Measurements from ENCODE around the gene ADSS1.

ADSS1 gene

GRCh38 chr14:104692939-104693315, 31.1 kb upstream of the ADSS1 start:
- Mint-ChIP-seq H3K4me3 (no peak overlapping the region), H3K4me1 (ENCODE audit: low read depth) (peaks cover 38% of the 10 kb centered on the region), H3K9me3 (ENCODE audit: low read depth) (no peaks in the 10 kb centered on the region), H3K27ac (no peak overlapping the region), H3K36me3 (no peaks in the 10 kb centered on the region), H3K27me3 (no peaks in the 10 kb centered on the region)

- H3K4me3 Mint-ChIP-seq, result no peak overlapping the region
- H3K27me3 Mint-ChIP-seq, result no peaks in the 10 kb centered on the region
- H3K4me1 Mint-ChIP-seq (ENCODE audit: low read depth), result peaks cover 32% of the 10 kb centered on the region
- no peaks in the 10 kb centered on the region for H3K36me3 Mint-ChIP-seq
- H3K9me3 Mint-ChIP-seq (ENCODE audit: low read depth), result no peaks in the 10 kb centered on the region
- H3K27ac Mint-ChIP-seq, result peak overlapping the region; percentile 72
These were observed 30.3 kb upstream of the ADSS1 start for GRCh38 chr14:104693482-104694431.

GRCh38 chr14:104694475-104694950, 29.5 kb upstream of the ADSS1 start:
- Mint-ChIP-seq H3K36me3 (no peaks in the 10 kb centered on the region), H3K4me3 (no peak overlapping the region), H3K4me1 (ENCODE audit: low read depth) (peaks cover 32% of the 10 kb centered on the region), H3K9me3 (ENCODE audit: low read depth) (no peaks in the 10 kb centered on the region), H3K27ac (peak overlapping the region; percentile 72), H3K27me3 (no peaks in the 10 kb centered on the region)

- peak overlapping the region; percentile 72 for H3K27ac Mint-ChIP-seq
These were observed 28.9 kb upstream of the ADSS1 start for GRCh38 chr14:104694991-104695659.

DNA sequence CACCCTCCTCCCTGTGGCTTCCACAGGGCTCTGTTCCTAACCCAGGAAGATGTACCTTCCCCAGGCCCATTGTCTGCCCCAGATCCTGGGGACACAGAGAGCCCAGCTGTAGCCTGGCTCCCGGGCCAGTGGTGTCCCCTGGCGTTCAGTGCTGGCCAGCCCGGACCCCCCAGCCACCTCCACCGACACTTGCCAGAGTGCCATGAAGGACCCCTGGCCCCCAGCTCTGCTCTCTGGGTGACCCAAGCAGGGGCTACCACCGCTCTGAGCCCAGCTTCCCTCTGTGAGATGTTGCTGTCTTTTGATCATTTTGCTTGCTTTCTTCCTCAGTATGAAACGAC, 28.4 kb upstream of the ADSS1 start:
- H3K4me1 Mint-ChIP-seq (ENCODE audit: low read depth), result peaks cover 32% of the 10 kb centered on the region
- H3K36me3 Mint-ChIP-seq, result no peaks in the 10 kb centered on the region
- H3K9me3 Mint-ChIP-seq (ENCODE audit: low read depth), result no peaks in the 10 kb centered on the region
- no peaks in the 10 kb centered on the region for H3K27me3 Mint-ChIP-seq
- peak overlapping the region; percentile 53 for H3K4me3 Mint-ChIP-seq
- peak overlapping the region; percentile 61 for H3K27ac Mint-ChIP-seq

More at GRCh38 chr14:104694991-104695659, 28.9 kb upstream of the ADSS1 start:
- Mint-ChIP-seq H3K4me1 (ENCODE audit: low read depth) (peaks cover 32% of the 10 kb centered on the region), H3K27me3 (no peaks in the 10 kb centered on the region), H3K9me3 (ENCODE audit: low read depth) (no peaks in the 10 kb centered on the region), H3K36me3 (no peaks in the 10 kb centered on the region), H3K4me3 (peak overlapping the region; percentile 35)

DNA sequence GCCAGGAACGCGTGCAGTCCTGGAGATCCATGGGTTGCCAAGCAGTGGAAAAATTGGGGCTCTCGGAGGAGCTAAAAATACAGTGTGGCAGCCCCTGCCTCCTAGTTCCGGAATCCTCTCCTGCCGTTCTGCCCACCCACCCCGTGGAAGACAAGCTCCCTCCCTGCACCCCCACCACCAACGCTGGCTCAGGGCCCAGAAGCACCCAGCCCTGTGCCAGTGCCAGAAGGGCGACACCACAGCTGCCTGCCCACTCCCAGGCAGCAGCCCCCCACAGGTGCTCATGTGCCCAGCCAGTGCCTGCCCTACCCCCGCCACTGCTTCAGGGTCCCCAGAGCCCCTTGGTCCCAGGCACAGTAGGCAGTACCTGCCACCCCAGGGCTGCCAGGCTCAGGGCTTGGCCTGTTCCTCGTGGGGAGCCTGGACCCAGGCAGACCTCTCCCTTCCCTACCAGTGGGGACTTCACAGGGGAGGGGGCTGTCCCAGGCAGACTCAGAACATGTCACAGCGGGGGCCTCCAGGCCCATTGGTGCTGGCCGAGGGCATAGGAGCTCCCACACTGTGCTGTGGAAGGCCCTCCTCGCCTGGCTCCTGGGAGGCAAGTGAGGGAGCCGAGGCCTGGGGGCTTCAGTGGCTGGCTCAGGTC, 27.2 kb upstream of the ADSS1 start:
- Mint-ChIP-seq H3K36me3 (no peaks in the 10 kb centered on the region), H3K4me1 (ENCODE audit: low read depth) (peaks cover 26% of the 10 kb centered on the region)

DNA sequence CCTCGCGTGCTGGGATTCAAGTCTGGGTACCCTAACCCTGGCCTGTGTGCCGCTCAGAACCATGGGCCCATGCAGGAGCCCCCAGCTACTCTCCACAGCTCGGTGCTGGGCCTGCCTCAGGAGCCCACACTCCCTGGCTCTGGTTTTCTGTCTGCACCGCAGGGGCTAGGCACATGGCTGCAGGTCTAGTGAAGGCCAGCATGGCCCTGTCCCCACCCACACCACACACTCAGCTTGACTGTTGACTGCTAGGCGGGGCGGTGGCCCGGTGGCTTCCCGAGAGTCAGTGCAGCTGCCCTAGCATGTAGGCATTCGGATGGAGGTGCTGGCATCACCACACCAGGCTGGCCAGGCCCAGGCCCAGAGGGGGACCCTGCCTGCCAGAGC, 26.7 kb upstream of the ADSS1 start:
- H3K27ac Mint-ChIP-seq, result no peak overlapping the region
- H3K4me3 Mint-ChIP-seq, result no peak overlapping the region
- H3K4me1 Mint-ChIP-seq (ENCODE audit: low read depth), result peaks cover 22% of the 10 kb centered on the region
- H3K27me3 Mint-ChIP-seq, result no peaks in the 10 kb centered on the region
- H3K36me3 Mint-ChIP-seq, result no peaks in the 10 kb centered on the region
- H3K9me3 Mint-ChIP-seq (ENCODE audit: low read depth), result no peaks in the 10 kb centered on the region

More for the DNA sequence above, 27.2 kb upstream of the ADSS1 start:
- no peaks in the 10 kb centered on the region for H3K9me3 Mint-ChIP-seq (ENCODE audit: low read depth)
- no peak overlapping the region for H3K4me3 Mint-ChIP-seq
- H3K27ac Mint-ChIP-seq, result peak overlapping the region; percentile 22
- no peaks in the 10 kb centered on the region for H3K27me3 Mint-ChIP-seq

GRCh38 chr14:104697892-104698583, 26.0 kb upstream of the ADSS1 start:
- no peaks in the 10 kb centered on the region for H3K9me3 Mint-ChIP-seq (ENCODE audit: low read depth)
- no peaks in the 10 kb centered on the region for H3K36me3 Mint-ChIP-seq
- peaks cover 22% of the 10 kb centered on the region for H3K4me1 Mint-ChIP-seq (ENCODE audit: low read depth)
- H3K27me3 Mint-ChIP-seq, result no peaks in the 10 kb centered on the region
- H3K4me3 Mint-ChIP-seq, result no peak overlapping the region
- H3K27ac Mint-ChIP-seq, result no peak overlapping the region

DNA sequence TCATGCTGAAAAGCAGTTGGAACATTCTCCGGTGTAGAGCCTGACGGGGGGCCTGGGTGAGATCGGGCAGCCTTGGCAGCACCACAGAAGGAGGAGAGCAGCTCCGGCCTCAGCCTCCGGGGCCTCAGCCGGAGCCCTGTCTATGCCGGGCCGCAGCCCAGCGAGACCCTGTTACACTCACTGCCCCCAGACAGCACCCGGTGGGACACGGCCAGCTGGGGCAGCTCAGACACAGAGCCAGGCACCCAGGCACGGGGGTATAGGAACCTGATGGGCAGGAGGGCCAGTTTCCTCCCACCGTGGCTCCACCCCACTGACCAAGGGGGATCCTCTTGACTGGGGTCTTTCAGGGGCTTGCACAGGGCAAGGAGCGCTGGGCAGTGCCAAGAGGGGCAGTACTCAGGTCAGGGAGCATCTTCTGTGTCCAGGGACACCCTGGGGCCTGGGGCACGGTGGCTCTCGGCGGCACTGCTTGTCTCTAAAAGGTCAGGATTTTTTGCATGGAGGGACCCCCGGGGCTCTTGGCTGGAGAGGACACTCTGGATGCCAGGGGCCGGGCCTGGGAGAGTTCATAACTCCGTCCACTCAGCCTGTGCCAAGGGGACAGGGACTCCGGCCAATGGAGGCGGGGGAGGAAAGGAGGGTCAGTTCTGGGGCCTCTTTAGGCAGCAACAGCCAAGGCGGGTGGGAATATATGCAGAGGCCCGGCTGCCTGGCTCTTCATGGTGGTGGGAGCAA, 25.2 kb upstream of the ADSS1 start:
- no peaks in the 10 kb centered on the region for H3K36me3 Mint-ChIP-seq
- H3K27me3 Mint-ChIP-seq, result no peaks in the 10 kb centered on the region
- no peak overlapping the region for H3K27ac Mint-ChIP-seq
- no peak overlapping the region for H3K4me3 Mint-ChIP-seq
- peaks cover 20% of the 10 kb centered on the region for H3K4me1 Mint-ChIP-seq (ENCODE audit: low read depth)
- no peaks in the 10 kb centered on the region for H3K9me3 Mint-ChIP-seq (ENCODE audit: low read depth)

GRCh38 chr14:104699426-104699748, 24.6 kb upstream of the ADSS1 start:
- no peaks in the 10 kb centered on the region for H3K9me3 Mint-ChIP-seq (ENCODE audit: low read depth)
- H3K4me1 Mint-ChIP-seq (ENCODE audit: low read depth), result peaks cover 15% of the 10 kb centered on the region
- H3K27me3 Mint-ChIP-seq, result no peaks in the 10 kb centered on the region
- no peaks in the 10 kb centered on the region for H3K36me3 Mint-ChIP-seq
- no peak overlapping the region for H3K27ac Mint-ChIP-seq
- H3K4me3 Mint-ChIP-seq, result no peak overlapping the region

GRCh38 chr14:104700225-104700651, 23.8 kb upstream of the ADSS1 start:
- Mint-ChIP-seq H3K36me3 (no peaks in the 10 kb centered on the region), H3K9me3 (ENCODE audit: low read depth) (no peaks in the 10 kb centered on the region), H3K4me1 (ENCODE audit: low read depth) (peaks cover 7% of the 10 kb centered on the region), H3K27me3 (no peaks in the 10 kb centered on the region), H3K27ac (no peak overlapping the region), H3K4me3 (no peak overlapping the region)

DNA sequence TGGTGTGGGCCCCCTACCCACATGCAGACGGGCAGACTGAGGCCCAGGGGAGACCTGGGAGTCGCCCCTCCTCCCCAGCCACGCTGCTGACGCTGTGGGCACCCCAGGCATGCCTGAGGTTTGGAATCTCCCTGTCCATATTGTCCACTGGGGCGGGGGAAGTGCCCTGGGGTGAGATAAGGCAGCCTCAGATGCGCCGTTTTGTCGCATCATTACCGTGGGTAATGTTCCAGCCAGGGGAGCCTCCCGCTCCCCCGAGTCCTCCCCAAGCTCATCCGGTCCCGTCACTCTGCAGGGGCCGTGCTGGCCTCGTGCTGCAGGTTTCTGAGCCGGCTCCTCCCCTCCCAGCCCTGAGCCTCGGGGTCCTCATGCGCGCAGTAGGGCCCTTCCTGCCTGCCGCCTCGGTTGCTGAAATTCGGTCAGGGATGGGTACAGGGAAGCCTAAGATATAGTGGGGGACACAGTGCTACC, 23.2 kb upstream of the ADSS1 start:
- Mint-ChIP-seq H3K9me3 (ENCODE audit: low read depth) (no peaks in the 10 kb centered on the region), H3K27me3 (no peaks in the 10 kb centered on the region), H3K27ac (no peak overlapping the region), H3K36me3 (no peaks in the 10 kb centered on the region), H3K4me1 (ENCODE audit: low read depth) (peaks cover 4% of the 10 kb centered on the region), H3K4me3 (no peak overlapping the region)

- Mint-ChIP-seq H3K27ac (no peak overlapping the region), H3K36me3 (no peaks in the 10 kb centered on the region), H3K27me3 (no peaks in the 10 kb centered on the region), H3K9me3 (ENCODE audit: low read depth) (no peaks in the 10 kb centered on the region), H3K4me1 (ENCODE audit: low read depth) (no peaks in the 10 kb centered on the region), H3K4me3 (no peak overlapping the region)
These were observed 22.5 kb upstream of the ADSS1 start for GRCh38 chr14:104701383-104702076.

DNA sequence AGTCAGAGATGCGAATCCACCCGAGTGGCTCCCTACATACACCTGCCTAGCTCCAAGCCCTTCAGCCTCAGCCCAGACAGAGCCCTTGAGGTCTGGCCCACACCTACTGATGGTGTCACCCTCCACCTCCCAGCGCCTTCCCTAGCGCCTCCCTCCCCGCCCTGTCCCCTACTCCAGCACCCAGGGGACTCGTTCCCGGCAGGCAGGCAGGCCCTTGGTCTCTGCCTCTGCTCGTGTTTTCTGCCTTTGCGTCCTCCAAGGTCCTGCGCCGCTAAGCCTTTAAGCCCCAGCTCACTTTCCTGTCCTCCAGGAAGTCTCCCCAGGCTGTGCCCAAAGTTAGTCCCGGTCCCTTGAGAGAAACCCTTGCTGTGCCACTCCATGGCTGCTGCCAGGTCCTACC, 21.9 kb upstream of the ADSS1 start:
- H3K4me1 Mint-ChIP-seq (ENCODE audit: low read depth), result no peaks in the 10 kb centered on the region
- H3K36me3 Mint-ChIP-seq, result no peaks in the 10 kb centered on the region
- no peaks in the 10 kb centered on the region for H3K27me3 Mint-ChIP-seq
- H3K9me3 Mint-ChIP-seq (ENCODE audit: low read depth), result no peaks in the 10 kb centered on the region
- H3K27ac Mint-ChIP-seq, result no peak overlapping the region
- H3K4me3 Mint-ChIP-seq, result no peak overlapping the region
